GM19025 (cell line): ENCODE data around the gene RMRP.
"Not testable (repeated sequence)": the region's sequence is repeated elsewhere in the genome, so short reads cannot be mapped to it uniquely, and the experiment has no call there.

ENCODE experiments used
- ATAC-seq: cut with Tn5 transposase; IDR thresholded peaks from one replicate; pipeline ENCODE4 v1.9.1; 2021; ENCODE audit warnings: mild to moderate bottlenecking, low read depth, moderate library complexity; ENCODE audit not compliant: unreplicated experiment

RMRP gene

DNA sequence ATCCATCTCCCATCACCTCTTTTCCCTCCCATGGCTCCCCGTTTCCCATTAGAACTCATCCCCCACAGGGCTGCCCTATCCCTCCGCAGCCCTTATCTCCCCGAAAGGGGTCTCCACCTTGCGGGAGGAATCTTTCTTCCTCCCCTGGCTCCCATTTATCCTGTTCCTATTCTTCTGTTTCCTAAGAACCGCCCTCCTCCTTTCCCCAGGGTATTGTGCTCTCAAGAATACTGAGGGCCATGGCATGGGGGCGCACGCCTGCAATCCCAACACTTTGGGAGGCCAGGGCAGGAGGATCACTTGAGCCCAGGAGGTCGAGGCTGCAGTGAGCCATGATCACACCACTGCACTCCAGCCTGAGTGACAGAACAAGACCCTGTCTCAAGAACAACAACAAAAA is 40.3 kb downstream of the RMRP start:
- no peak for ATAC-seq

- peak; percentile 40 for ATAC-seq
Measured at GRCh38 chr9:35616681-35617459, 40.9 kb downstream of the RMRP start.

DNA sequence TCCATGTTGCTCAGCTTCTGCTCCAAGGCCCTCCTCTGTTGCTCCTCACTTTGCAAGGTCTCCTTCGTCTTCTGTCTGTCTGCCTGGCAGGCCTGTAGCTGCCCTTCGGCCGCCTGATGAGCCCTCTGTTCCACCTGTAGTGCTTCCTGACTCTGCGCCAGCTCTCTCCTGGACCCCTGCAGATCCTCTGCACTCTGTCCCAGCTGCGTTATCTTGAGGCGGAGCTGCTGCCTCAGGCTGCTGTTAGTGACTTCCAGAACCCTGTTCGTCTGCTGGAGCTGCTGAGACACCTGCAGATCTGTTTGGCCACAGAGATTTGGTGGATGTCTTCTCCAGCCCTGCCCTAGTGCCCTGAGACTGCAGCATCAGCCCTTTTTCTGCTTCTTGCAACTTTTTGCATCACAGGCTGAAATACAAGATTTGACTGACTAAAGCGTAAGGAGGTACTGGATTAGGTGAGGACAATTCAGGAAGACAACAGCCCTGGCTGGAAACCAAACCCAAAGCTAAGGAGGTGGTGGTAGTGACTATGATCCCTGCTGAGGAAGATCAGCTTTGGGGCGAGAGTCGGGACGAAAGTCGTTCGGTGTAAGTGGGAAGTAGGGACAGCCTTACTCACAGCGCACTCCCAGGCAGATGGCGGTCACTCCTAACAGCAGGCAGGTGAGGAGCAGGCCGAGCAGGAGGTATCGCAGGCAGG is 41.7 kb downstream of the RMRP start:
- no peak for ATAC-seq

- ATAC-seq, result no peak
Measured at GRCh38 chr9:35612843-35613242, 45.0 kb downstream of the RMRP start.

- not testable (repeated sequence) for ATAC-seq
Measured at GRCh38 chr9:35612066-35612465, 45.8 kb downstream of the RMRP start.

GRCh38 chr9:35611230-35611797 is 46.5 kb downstream of the RMRP start:
- no peak for ATAC-seq

GRCh38 chr9:35609820-35610163 is 48.0 kb downstream of the RMRP start:
- ATAC-seq, result no peak

GRCh38 chr9:35609001-35609819 is 48.6 kb downstream of the RMRP start:
- ATAC-seq, result no peak

DNA sequence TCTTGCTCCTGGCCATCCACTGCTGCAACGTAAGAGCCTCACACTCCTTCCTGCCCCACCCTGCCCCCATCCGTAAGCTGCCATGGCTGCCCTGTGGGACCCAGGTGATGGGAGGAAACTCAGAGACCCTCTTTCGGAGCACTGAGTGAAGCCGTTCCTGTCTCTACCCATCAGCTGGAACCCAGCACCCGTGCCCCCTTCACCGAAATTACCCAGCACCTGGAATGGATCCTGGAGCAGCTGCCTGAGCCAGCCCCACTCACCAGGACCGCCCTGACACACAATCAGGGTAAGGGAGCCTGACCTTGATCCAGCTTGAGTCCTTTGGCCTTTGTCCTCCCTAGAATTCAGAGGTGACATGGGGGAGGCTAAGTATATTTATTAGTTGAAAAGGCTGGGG is 49.6 kb downstream of the RMRP start:
- ATAC-seq, result no peak
